ENCODE results near the gene SPANXN4.

SPANXN4 gene

GRCh38 chrX:143025628-143026027 lies at the start of gene SPANXN4:
TSS of gene SPANXN4 (plus strand) at chrX:143025928. CDS start at chrX:143026015, 87 bp downstream.
- H3K4me3 ChIP-seq (ENCODE audit: low read depth, low read length), result no peak within 1 kb of the TSS
- DNase-seq (ENCODE audit: low read depth), result no peak
- no peak for TF ChIP-seq CTCF (IDR thresholded peaks at IDR 0.05; ENCODE audit: control insufficient read depth, extremely low read depth, insufficient read depth)

- no peak for TF ChIP-seq CTCF (IDR thresholded peaks at IDR 0.05; ENCODE audit: control insufficient read depth, extremely low read depth, insufficient read depth)
- no peak for DNase-seq (ENCODE audit: low read depth)
- no peak overlapping the region for H3K4me3 ChIP-seq (ENCODE audit: low read depth, low read length)
These were observed 48.4 kb upstream of the SPANXN4 start for GRCh38 chrX:142977128-142977914.

- H3K4me3 ChIP-seq (ENCODE audit: low read depth, low read length), result no peak overlapping the region
- no peak for DNase-seq (ENCODE audit: low read depth)
- TF ChIP-seq CTCF (IDR thresholded peaks at IDR 0.05; ENCODE audit: control insufficient read depth, extremely low read depth, insufficient read depth), result no peak
These were observed 47.5 kb upstream of the SPANXN4 start for GRCh38 chrX:142978130-142978684.

DNA sequence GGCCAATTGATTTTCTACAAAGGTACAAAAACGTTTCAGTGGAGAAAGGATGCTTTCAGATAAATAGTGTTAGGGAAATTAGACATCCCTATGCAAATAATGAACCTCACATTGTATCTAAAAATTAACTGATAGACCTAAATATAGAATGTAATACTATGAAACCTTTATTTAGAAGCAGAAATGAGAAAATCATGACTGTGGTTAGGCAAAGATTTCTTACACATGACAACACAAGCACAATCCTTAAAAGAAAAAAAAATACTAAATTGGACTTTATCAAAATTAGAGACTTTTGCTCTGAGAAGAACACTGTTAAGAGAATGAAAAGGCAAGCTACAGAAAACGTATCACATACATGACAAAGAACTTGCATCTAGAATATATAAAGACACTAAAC lies 43.0 kb upstream of the SPANXN4 start:
- DNase-seq (ENCODE audit: low read depth), result no peak
- no peak overlapping the region for H3K4me3 ChIP-seq (ENCODE audit: low read depth, low read length)
- TF ChIP-seq CTCF (IDR thresholded peaks at IDR 0.05; ENCODE audit: control insufficient read depth, extremely low read depth, insufficient read depth), result no peak

- no peak for DNase-seq (ENCODE audit: low read depth)
- H3K4me3 ChIP-seq (ENCODE audit: low read depth, low read length), result no peak overlapping the region
- no peak for TF ChIP-seq CTCF (IDR thresholded peaks at IDR 0.05; ENCODE audit: control insufficient read depth, extremely low read depth, insufficient read depth)
These were observed 30.7 kb upstream of the SPANXN4 start for GRCh38 chrX:142994988-142995387.

DNA sequence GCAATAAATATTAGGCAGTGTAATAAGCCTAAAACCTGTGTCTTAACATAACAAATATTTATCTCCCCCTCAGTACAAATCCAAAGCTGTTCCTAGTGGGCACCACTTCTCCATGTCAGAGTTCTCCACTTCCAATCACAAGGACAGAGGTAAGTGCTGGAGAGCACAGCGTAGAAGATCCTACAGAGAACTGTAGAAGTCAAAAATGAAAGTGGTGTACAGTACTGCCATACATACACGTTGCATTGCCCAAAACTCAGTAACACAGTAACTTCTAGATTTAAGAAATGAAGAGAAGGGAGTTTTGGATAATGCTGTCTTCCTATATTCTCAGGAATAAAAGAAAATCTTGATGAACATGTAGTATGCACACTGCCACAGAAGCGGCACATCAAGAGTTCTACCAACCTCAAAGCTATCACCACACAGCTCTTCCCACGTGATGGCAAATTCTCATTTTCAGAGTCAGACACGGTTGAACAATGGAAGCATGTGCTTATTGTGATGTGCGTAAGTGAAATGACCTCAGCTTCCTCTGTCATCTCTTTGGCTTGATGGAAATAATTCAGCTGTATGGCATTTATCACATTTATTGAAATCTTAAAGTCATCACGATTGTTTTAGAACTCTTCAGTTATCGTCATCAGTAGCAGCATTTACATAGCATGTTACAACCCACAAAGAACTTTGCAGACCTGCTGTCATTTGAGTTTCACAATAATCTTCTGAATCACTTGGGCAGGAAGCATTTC lies 27.1 kb upstream of the SPANXN4 start:
- TF ChIP-seq CTCF (IDR thresholded peaks at IDR 0.05; ENCODE audit: control insufficient read depth, extremely low read depth, insufficient read depth), result no peak
- no peak for DNase-seq (ENCODE audit: low read depth)
- H3K4me3 ChIP-seq (ENCODE audit: low read depth, low read length), result no peak overlapping the region

All from LNCaP clone FGC (cell line).